GM18520 (cell line): ENCODE data around the gene OR11H6.
"Not testable (repeated sequence)": the region's sequence is repeated elsewhere in the genome, so short reads cannot be mapped to it uniquely, and the experiment has no call there.

Experiments used
- ATAC-seq: cut with Tn5 transposase; IDR thresholded peaks from one replicate; pipeline ENCODE4 v1.9.1; 2021; ENCODE audit not compliant: unreplicated experiment

OR11H6 gene

GRCh38 chr14:20247646-20248246 is 24.2 kb downstream of the OR11H6 start:
- no peak for ATAC-seq

GRCh38 chr14:20262642-20263128 is 39.2 kb downstream of the OR11H6 start:
- no peak for ATAC-seq

DNA sequence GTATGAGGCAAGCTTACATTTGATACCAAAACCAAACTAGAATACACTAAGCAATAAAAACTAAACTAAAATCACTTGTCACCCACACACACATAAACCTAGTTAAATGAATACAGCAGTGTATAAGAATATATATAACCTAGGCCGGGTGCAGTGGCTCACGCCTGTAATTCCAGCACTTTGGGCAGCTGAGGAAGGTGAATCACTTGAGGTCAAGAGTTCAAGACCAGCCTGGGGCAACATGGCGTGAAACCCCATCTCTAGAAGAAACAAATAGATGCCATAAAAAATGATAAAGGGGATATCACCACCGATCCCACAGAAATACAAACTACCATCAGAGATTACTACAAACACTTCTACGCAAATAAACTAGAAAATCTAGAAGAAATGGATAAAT is 40.9 kb downstream of the OR11H6 start:
- not testable (repeated sequence) for ATAC-seq

DNA sequence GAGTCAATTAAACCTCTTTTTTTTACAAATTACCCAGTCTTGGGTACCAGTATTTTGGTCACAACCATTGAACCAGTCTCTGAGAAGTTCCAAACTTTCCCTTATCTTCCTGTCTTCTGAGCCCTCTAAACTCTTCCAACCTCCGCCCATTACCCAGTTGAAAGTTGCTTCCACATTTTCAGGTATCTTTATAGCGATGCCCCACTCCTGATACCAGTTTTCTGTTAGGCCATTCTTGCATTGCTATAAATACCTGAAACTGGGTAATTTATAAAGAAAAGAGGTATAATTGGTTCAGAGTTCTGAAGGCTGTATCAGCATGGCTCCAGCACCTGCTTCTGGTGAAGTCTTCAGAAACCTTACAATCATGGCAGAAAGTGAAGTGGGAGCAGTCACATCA is 50.6 kb downstream of the OR11H6 start:
- no peak for ATAC-seq
